ENCODE measurements around the gene ZNF134.
A peak's percentile ranks its signal among the peaks of the same experiment; 100 is the strongest.

The ZNF134 gene

GRCh38 chr19:57615346-57615745 is 1.3 kb downstream of the ZNF134 start:
- Mint-ChIP-seq H3K27ac (peak overlapping the region in 1 of 2 donors; percentile 21), H3K4me3 (peak overlapping the region; percentile 83 to 97), H3K4me1 (peaks cover 27% of the 10 kb centered on the region), H3K9me3 (peaks cover 74 to 81% of the 10 kb centered on the region in 2 donors), H3K27me3 (no peaks in the 10 kb centered on the region)
- ATAC-seq (no peak), DNase-seq (no peak)

DNA sequence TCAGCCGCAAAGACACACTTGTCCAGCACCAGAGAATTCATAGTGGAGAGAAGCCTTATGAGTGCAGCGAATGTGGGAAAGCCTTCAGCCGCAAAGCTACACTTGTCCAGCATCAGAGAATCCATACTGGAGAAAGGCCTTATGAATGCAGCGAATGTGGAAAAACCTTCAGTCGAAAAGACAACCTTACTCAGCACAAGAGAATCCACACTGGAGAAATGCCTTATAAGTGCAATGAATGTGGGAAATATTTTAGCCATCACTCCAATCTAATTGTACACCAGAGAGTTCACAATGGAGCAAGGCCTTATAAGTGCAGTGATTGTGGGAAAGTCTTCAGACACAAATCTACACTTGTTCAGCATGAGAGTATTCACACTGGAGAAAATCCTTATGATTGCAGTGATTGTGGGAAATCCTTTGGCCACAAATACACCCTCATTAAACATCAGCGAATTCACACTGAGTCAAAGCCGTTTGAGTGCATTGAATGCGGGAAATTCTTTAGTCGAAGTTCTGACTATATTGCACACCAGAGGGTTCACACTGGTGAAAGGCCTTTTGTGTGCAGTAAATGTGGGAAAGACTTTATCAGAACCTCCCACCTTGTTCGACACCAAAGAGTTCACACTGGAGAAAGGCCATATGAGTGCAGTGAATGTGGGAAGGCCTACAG is 6.8 kb downstream of the ZNF134 start:
- Mint-ChIP-seq H3K27ac (no peak overlapping the region), H3K27me3 (no peaks in the 10 kb centered on the region), H3K4me1 (peaks cover 11% of the 10 kb centered on the region), H3K9me3 (peaks cover 68 to 78% of the 10 kb centered on the region in 2 donors), H3K4me3 (no peak overlapping the region)
- no peak for DNase-seq
- no peak for ATAC-seq

DNA sequence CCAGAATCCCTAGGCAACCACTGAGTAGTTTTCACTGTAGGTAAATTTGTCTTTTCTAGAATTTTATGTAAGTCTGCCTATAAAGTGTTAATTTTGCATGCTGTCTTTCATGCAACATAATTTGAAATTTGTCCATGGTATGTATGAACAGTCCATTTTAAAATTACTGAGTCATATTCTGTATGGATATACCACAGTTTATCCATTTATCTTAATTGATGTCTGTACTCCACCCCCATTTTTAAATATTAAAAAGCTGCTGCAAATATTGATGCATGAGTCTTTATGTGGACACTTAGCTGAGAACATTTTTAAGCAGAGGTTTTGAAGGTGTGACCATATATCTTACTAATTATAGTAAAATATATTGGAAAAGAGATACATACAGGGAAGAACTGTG is 9.0 kb downstream of the ZNF134 start:
- no peaks in the 10 kb centered on the region for H3K4me1 Mint-ChIP-seq
- ATAC-seq (no peak), DNase-seq (no peak)
- no peaks in the 10 kb centered on the region for H3K27me3 Mint-ChIP-seq
- H3K4me3 Mint-ChIP-seq: no peak overlapping the region
- H3K27ac Mint-ChIP-seq: no peak overlapping the region
- H3K9me3 Mint-ChIP-seq: peaks cover 53 to 70% of the 10 kb centered on the region in 2 donors

DNA sequence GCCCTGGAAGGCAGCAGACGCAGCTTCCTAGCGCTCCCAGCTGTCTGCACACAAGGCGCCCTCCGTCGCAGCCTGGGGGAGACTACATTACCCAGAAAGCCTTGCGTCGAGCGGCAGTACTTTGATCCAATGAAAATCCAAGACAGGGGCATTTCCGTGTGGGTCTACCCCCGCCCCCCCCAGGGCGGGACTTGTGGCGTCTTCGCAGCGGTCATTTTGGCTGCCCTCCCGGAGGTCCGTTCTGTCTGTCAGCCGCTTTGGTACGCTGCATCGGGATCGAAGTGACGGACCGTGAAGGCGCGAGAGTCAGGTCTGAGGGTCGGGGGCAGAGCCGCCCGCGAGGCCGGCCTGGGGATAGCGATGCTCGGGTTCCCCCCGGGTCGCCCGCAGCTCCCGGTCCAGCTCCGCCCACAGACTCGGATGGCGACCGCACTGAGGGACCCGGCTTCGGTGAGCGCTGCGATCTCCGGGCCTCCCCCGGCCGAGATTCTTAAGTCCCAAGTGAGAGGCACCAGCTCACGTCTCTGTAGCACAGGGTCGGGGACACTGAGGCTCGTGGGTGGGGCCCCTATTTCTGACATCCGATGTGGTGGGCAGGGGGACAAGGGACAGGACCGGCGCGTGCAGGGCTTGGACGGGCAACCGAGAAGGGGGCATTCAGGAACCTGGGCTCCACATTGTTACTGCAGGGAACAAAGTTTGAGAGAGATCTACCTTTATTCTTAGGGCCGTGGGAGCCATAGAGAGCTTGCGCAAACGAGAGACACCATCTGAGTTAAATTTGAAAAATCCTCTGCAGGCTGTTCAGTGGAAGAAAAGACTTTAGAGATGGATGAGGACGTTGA is 19.2 kb downstream of the ZNF134 start, which contains the start of gene ZNF211:
ZNF211 (plus strand) TSS at position 182 of the 845 bp plus-strand sequence; CDS start at position 361, 179 bp downstream.
- H3K4me3 Mint-ChIP-seq: peak within 1 kb of the TSS; percentile 80 to 97
- peaks cover 21% of the 10 kb centered on the region for H3K4me1 Mint-ChIP-seq
- no peaks in the 10 kb centered on the region for H3K27me3 Mint-ChIP-seq
- peak within 1 kb of the TSS; percentile 75 to 94 for H3K27ac Mint-ChIP-seq
- peaks cover 38 to 46% of the 10 kb centered on the region in 2 donors for H3K9me3 Mint-ChIP-seq
- DNase-seq: peak; percentile 81 to 88
- ATAC-seq: peak; percentile 99

- Mint-ChIP-seq H3K4me1 (peaks cover 21% of the 10 kb centered on the region), H3K27ac (peak overlapping the region; percentile 75 to 94), H3K4me3 (peak overlapping the region; percentile 80 to 97), H3K9me3 (peaks cover 37 to 48% of the 10 kb centered on the region in 2 donors), H3K27me3 (no peaks in the 10 kb centered on the region)
- DNase-seq: no peak
- ATAC-seq: no peak
Measured at GRCh38 chr19:57633832-57634131, 19.7 kb downstream of the ZNF134 start.

DNA sequence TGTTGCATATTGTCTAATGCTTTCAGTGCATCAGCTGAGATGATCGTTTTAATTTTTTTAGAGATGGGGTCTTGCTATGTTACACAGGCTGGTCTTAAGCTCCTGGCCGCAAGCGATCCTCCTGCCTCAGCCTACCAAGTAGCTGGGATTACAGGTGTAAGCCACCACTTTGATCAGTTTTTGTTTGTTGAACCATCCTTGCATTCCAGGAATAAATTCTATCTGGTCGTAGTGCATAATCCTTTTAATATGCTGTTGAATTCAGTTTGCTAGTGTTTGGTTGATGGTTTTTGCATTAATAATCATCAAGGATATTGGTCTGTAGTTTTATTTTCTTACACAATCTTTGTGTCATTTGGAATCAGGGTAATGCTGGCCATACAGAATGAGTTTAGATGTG is 23.3 kb downstream of the ZNF134 start:
- Mint-ChIP-seq H3K27me3 (no peaks in the 10 kb centered on the region), H3K4me1 (peaks cover 20% of the 10 kb centered on the region), H3K4me3 (no peak overlapping the region), H3K9me3 (peaks cover 55 to 75% of the 10 kb centered on the region in 2 donors), H3K27ac (no peak overlapping the region)
- no peak for DNase-seq
- ATAC-seq: no peak

DNA sequence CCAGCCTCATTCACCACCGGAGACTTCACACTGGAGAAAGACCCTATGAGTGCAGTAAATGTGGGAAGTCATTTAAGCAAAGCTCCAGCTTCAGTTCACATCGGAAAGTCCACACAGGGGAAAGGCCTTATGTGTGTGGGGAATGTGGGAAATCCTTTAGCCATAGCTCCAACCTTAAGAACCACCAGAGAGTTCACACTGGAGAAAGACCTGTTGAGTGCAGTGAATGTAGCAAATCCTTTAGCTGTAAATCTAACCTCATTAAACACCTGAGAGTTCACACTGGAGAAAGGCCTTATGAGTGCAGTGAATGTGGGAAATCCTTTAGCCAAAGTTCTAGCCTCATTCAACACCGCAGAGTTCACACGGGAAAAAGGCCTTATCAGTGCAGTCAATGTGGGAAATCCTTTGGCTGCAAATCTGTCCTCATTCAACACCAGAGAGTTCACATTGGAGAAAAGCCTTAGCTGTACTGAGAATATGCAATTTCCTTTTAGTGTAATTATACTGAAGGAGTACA is 27.7 kb downstream of the ZNF134 start:
- Mint-ChIP-seq H3K4me3 (no peak overlapping the region), H3K4me1 (no peaks in the 10 kb centered on the region), H3K27ac (no peak overlapping the region), H3K9me3 (peaks cover 57 to 72% of the 10 kb centered on the region in 2 donors), H3K27me3 (no peaks in the 10 kb centered on the region)
- no peak for DNase-seq
- ATAC-seq: no peak

GRCh38 chr19:57642396-57643046 is 28.5 kb downstream of the ZNF134 start:
- H3K4me3 Mint-ChIP-seq: no peak overlapping the region
- no peak for ATAC-seq
- no peak for DNase-seq
- H3K27ac Mint-ChIP-seq: no peak overlapping the region
- H3K4me1 Mint-ChIP-seq: no peaks in the 10 kb centered on the region
- H3K9me3 Mint-ChIP-seq: peaks cover 56 to 74% of the 10 kb centered on the region in 2 donors
- no peaks in the 10 kb centered on the region for H3K27me3 Mint-ChIP-seq

GRCh38 chr19:57643734-57644133 is 29.7 kb downstream of the ZNF134 start:
- H3K4me3 Mint-ChIP-seq: no peak overlapping the region
- ATAC-seq: no peak
- no peaks in the 10 kb centered on the region for H3K4me1 Mint-ChIP-seq
- DNase-seq: no peak
- peaks cover 50 to 78% of the 10 kb centered on the region in 2 donors for H3K9me3 Mint-ChIP-seq
- no peaks in the 10 kb centered on the region for H3K27me3 Mint-ChIP-seq
- H3K27ac Mint-ChIP-seq: no peak overlapping the region

GRCh38 chr19:57648331-57649003 is 34.4 kb downstream of the ZNF134 start:
- Mint-ChIP-seq H3K9me3 (peaks cover 38 to 55% of the 10 kb centered on the region in 2 donors), H3K4me3 (no peak overlapping the region), H3K27ac (no peak overlapping the region), H3K4me1 (peaks cover 7% of the 10 kb centered on the region), H3K27me3 (no peaks in the 10 kb centered on the region)
- DNase-seq (no peak), ATAC-seq (no peak)

DNA sequence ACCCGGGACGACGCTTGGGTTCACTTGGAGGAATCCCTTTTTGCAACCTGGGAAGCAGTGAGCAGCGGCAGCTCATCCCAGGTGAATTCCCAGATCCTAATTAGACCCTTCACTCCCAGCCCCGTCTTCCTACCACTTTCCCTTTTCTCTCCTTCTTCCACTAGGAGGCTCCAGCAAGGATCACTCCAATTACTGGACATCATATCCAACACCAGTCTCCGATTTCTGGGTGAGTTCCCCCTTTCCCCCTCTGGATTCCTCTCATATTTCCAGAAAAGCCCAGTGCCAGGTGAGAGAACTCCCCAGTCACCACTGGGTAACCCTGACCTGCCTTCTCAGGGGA is 37.6 kb downstream of the ZNF134 start:
- Mint-ChIP-seq H3K4me3 (peak overlapping the region in 1 of 2 donors; percentile 49), H3K27ac (peak overlapping the region in 1 of 2 donors; percentile 58), H3K9me3 (peaks cover 57 to 76% of the 10 kb centered on the region in 2 donors), H3K27me3 (peaks cover 18% of the 10 kb centered on the region), H3K4me1 (peaks cover 7% of the 10 kb centered on the region)
- ATAC-seq (no peak), DNase-seq (no peak)

DNA sequence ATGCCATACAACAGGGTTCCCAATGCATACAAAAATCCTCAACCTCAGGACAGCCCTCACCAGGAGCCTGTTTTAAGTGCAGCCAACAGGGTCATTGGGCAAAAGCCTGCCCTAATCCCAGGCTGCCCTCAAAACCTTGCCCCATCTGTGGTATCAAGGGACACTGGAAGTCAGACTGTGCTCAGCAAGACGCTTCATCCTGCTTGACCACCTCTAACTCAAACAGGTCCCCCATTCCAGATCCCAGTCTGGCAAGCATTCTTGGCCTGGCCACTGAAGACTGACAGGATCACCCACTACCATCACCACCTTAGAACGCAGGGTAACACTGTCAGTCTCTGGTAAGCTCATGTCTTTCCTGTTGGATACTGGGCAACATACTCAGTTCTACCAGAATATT is 39.6 kb downstream of the ZNF134 start:
- DNase-seq: no peak
- H3K27me3 Mint-ChIP-seq: peaks cover 19% of the 10 kb centered on the region
- H3K4me1 Mint-ChIP-seq: peaks cover 7% of the 10 kb centered on the region
- no peak overlapping the region for H3K4me3 Mint-ChIP-seq
- ATAC-seq: no peak
- no peak overlapping the region for H3K27ac Mint-ChIP-seq
- H3K9me3 Mint-ChIP-seq: peaks cover 54 to 58% of the 10 kb centered on the region in 2 donors

GRCh38 chr19:57655443-57655842 is 41.4 kb downstream of the ZNF134 start:
- Mint-ChIP-seq H3K9me3 (peaks cover 54 to 55% of the 10 kb centered on the region in 2 donors), H3K27ac (peak overlapping the region in 1 of 2 donors; percentile 13), H3K27me3 (peaks cover 21% of the 10 kb centered on the region), H3K4me1 (peaks cover 7% of the 10 kb centered on the region), H3K4me3 (no peak overlapping the region)
- DNase-seq: no peak
- ATAC-seq: no peak

DNA sequence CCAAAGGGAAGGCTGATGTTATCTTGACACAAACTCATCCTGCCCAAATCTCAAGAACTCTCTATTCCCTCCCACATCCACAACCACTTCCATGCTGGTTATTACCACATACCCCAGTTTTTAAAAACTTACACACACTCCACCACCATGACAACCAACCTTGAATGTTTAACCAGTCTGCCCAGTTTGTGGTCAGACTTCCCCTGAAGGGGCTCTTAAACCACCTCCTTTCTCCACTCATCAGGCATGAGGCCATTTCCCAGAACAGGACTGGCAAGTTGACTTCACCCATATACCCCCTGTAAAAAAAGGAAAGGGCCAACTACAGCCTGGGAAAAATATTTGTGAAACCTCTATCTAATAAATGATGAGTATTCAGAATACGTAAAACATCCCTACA is 42.3 kb downstream of the ZNF134 start:
- peaks cover 6% of the 10 kb centered on the region for H3K4me1 Mint-ChIP-seq
- ATAC-seq: no peak
- H3K27ac Mint-ChIP-seq: no peak overlapping the region
- no peak for DNase-seq
- peaks cover 51 to 55% of the 10 kb centered on the region in 2 donors for H3K9me3 Mint-ChIP-seq
- no peak overlapping the region for H3K4me3 Mint-ChIP-seq
- H3K27me3 Mint-ChIP-seq: peaks cover 30% of the 10 kb centered on the region

Measured in stimulated activated naive CD8-positive, alpha-beta T cell treated with anti-CD3 and anti-CD28 coated beads, Interleukin-15, amount 100 ng/mL, for 72 hours (primary cell).